GM12875 (cell line): ENCODE data around the gene IFT25.
A peak's percentile ranks its signal among the peaks of the same experiment; 100 is the strongest.

Source experiments
- H3K4me3 ChIP-seq: one replicate; pipeline ENCODE4 v1.5.1; 2011; ENCODE audit warnings: low read depth, low read length, control low read depth
- CTCF ChIP-seq: IDR thresholded peaks from 2 replicates; pipeline ENCODE4 v1.5.1; 2011; ENCODE audit warnings: low read depth, mild to moderate bottlenecking, control low read depth, inconsistent platforms, low read length, moderate library complexity, borderline replicate concordance; ENCODE audit not compliant: insufficient read depth

Gene IFT25

GRCh38 chr1:53957194-53957818 lies 11.8 kb upstream of the IFT25 start:
- TF ChIP-seq CTCF, result no peak
- no peak overlapping the region for H3K4me3 ChIP-seq

- no peak overlapping the region for H3K4me3 ChIP-seq
These were observed 11.0 kb upstream of the IFT25 start for GRCh38 chr1:53956308-53957168.

GRCh38 chr1:53954128-53954527 lies 8.6 kb upstream of the IFT25 start:
- H3K4me3 ChIP-seq, result no peak overlapping the region
- TF ChIP-seq CTCF, result no peak

More at GRCh38 chr1:53956308-53957168, 11.0 kb upstream of the IFT25 start:
- TF ChIP-seq CTCF, result no peak

- H3K4me3 ChIP-seq, result no peak overlapping the region
- TF ChIP-seq CTCF, result no peak
These were observed 6.2 kb upstream of the IFT25 start for GRCh38 chr1:53951697-53952096.

GRCh38 chr1:53949023-53949990 lies 3.8 kb upstream of the IFT25 start:
- no peak overlapping the region for H3K4me3 ChIP-seq
- peak; percentile 57 for TF ChIP-seq CTCF

- H3K4me3 ChIP-seq, result no peak overlapping the region
- no peak for TF ChIP-seq CTCF
These were observed 2.8 kb upstream of the IFT25 start for GRCh38 chr1:53948291-53948690.
